PC-9 (cell line): ENCODE measurements around the gene HPN. TPM values are rescaled to one million over a fixed set of nuclear protein-coding genes. Genes with fewer than 3 reads are reported as not detected.

Experiments used
- BruUV-seq: library from RNA; stranded (reverse); fragments of 400-500 nt; replicated peaks from 2 replicates; lab custom pipeline; 2021; lab: Mats Ljungman, UMichigan
- CTCF ChIA-PET: fragments of 300-600 bp; sonication (Branson Sonifier 250); formaldehyde crosslinking; loops from one replicate; lab custom pipeline; 2022; ENCODE audit warnings: antibody characterized with exemption; lab: Charles Lee
- POLR2A ChIA-PET: fragments of 300-600 bp; sonication (Branson Sonifier 250); formaldehyde crosslinking; loops from one replicate; lab custom pipeline; 2022; ENCODE audit warnings: antibody characterized with exemption; ENCODE audit not compliant: unreplicated experiment; lab: Charles Lee
- DNase-seq, 2 experiments: peaks; one replicate each; pipeline versions ENCODE4 v3.0.0 to v3.0.0-alpha.2; 2015 to 2022; ENCODE audit warnings: mixed read lengths in 1 of 2
- H2AFZ ChIP-seq: fragments of 200-600 bp; sonication (generic); 2 replicates; pipeline ENCODE4 v1.8.1; 2017; ENCODE audit warnings: antibody characterized with exemption
- H3F3A ChIP-seq: fragments of 200-600 bp; sonication (generic); 2 replicates; pipeline ENCODE4 v1.8.1; 2017; ENCODE audit warnings: antibody characterized with exemption, mild to moderate bottlenecking, low read depth; ENCODE audit not compliant: insufficient read depth
- H3K27ac ChIP-seq: fragments of 200-600 bp; sonication (generic); 2 replicates; pipeline ENCODE4 v1.6.1; 2016; ENCODE audit warnings: mixed run types
- H3K27me3 ChIP-seq: fragments of 200-600 bp; sonication (generic); 2 replicates; pipeline ENCODE4 v1.6.1; 2016; ENCODE audit warnings: low read depth, mixed run types; ENCODE audit not compliant: insufficient read depth
- H3K36me3 ChIP-seq: fragments of 200-600 bp; sonication (generic); 2 replicates; pipeline ENCODE4 v1.6.1; 2016; ENCODE audit warnings: low read depth, mixed run types
- H3K4me1 ChIP-seq: fragments of 200-600 bp; sonication (generic); replicated peaks from 2 replicates; pipeline ENCODE4 v1.6.1; 2016; ENCODE audit warnings: mixed run types; ENCODE audit not compliant: insufficient read depth
- H3K4me2 ChIP-seq: fragments of 200-600 bp; sonication (generic); 2 replicates; pipeline ENCODE4 v1.6.1; 2017; ENCODE audit warnings: mixed run types
- H3K4me3 ChIP-seq: fragments of 200-600 bp; sonication (generic); 2 replicates; pipeline ENCODE4 v1.6.1; 2016; ENCODE audit warnings: mixed run types
- H3K79me2 ChIP-seq: fragments of 200-600 bp; sonication (generic); 2 replicates; pipeline ENCODE4 v1.6.1; 2017; ENCODE audit warnings: low read depth, mixed run types
- H3K9me2 ChIP-seq: fragments of 200-600 bp; sonication (generic); 2 replicates; pipeline ENCODE4 v1.8.1; 2017; ENCODE audit warnings: mild to moderate bottlenecking; ENCODE audit not compliant: insufficient read depth
- H3K9me3 ChIP-seq: fragments of 200-600 bp; sonication (generic); 2 replicates; pipeline ENCODE4 v1.8.1; 2016; ENCODE audit warnings: low read depth; ENCODE audit not compliant: insufficient read depth
- H4K20me1 ChIP-seq: fragments of 200-600 bp; sonication (generic); 2 replicates; pipeline ENCODE4 v1.8.1; 2017; ENCODE audit not compliant: insufficient read depth
- EZH2 ChIP-seq: fragments of 200-600 bp; sonication (generic); IDR thresholded peaks from 2 replicates; pipeline ENCODE4 v1.8.0; 2017; ENCODE audit warnings: antibody characterized with exemption, low read depth
- intact Hi-C: fragments of 100-400 bp; cut with micrococcal nuclease; formaldehyde crosslinking; loops from one replicate; pipeline ENCODE4 v1.10.0; 2022; ENCODE audit not compliant: unreplicated experiment
- total RNA-seq: library from RNA; stranded (reverse); gene quantifications from 2 replicates; pipeline ENCODE4 v1.2.3, GENCODE V29; 2021
- TF ChIP-seq, protein P1 (sequence below): fragments of 200-600 bp; sonication (generic); conservative IDR thresholded peaks from 2 replicates; pipeline ENCODE4 v1.6.1; 2017; ENCODE audit warnings: mixed run types, antibody characterized with exemption, mild to moderate bottlenecking, moderate library complexity

Gene HPN
- total RNA-seq, 1 experiment from 2014 or later = 12.3 TPM

GRCh38 chr19:35081201-35081600 is 39.7 kb downstream of the HPN start:
- Histone ChIP-seq H3K27ac (no peak overlapping the region), H2AFZ (no peak overlapping the region), H3K36me3 (no peaks in the 10 kb centered on the region), H3K9me3 (no peaks in the 10 kb centered on the region), H3K79me2 (no peaks in the 10 kb centered on the region), H4K20me1 (no peaks in the 10 kb centered on the region), H3K4me1 (no peaks in the 10 kb centered on the region), H3K4me3 (no peak overlapping the region), H3K9me2 (no peaks in the 10 kb centered on the region), H3K27me3 (peaks cover 5% of the 10 kb centered on the region; the same call in 1 of the 2 replicates), H3K4me2 (no peak overlapping the region), H3F3A (no peaks in the 10 kb centered on the region)
- no TSS peak for BruUV-seq
- POLR2A ChIA-PET = no interaction called here
- CTCF ChIA-PET = interaction anchor here (0.6 kb wide), 1 partner anchor 154 kb away, joined by 5 read pairs; no protein-coding TSS in a partner anchor
- intact Hi-C loops = no loop called here
- DNase-seq = no peak
- TF ChIP-seq, protein P1, sequence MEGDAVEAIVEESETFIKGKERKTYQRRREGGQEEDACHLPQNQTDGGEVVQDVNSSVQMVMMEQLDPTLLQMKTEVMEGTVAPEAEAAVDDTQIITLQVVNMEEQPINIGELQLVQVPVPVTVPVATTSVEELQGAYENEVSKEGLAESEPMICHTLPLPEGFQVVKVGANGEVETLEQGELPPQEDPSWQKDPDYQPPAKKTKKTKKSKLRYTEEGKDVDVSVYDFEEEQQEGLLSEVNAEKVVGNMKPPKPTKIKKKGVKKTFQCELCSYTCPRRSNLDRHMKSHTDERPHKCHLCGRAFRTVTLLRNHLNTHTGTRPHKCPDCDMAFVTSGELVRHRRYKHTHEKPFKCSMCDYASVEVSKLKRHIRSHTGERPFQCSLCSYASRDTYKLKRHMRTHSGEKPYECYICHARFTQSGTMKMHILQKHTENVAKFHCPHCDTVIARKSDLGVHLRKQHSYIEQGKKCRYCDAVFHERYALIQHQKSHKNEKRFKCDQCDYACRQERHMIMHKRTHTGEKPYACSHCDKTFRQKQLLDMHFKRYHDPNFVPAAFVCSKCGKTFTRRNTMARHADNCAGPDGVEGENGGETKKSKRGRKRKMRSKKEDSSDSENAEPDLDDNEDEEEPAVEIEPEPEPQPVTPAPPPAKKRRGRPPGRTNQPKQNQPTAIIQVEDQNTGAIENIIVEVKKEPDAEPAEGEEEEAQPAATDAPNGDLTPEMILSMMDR = no peak
- no peak for TF ChIP-seq EZH2

DNA sequence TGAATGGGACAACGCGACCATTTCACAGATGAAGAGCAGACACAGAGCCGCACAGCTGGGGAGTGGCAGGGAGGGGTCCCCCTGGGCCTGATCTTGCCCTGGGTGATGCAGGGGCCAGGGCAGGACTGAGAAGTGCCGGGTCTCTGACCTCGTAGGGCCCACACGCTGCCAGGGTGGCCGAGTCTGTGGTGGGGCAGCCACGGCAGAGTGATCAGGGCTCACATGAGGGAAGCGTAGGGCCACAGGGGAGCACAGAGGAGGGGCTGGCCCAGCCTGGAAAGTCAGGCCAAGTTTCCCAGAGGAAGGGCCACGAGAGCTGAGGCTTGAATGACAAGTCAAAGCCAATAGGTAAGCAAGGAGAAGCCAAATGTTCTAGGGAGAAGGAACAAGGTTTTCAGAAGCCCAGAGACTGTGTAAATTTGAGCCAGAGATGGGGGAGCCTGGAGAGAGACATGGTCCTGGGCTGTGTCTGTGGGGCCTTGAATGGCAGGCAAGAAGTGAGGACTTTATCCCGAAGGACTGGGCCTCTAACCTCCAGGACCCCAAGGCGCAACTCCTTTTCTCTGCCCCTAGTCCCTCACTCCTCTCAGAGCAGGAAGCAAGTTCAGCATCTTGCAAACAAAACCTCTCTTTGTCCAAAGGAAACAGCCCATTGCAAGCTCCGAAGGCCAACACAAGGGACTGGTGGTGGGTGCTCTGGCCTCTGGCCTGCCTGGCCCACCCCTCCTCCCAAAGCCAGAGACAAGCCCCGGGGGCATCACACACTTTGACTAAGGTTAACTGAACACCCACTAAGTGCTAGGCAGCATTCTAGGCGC is 42.4 kb downstream of the HPN start:
- POLR2A ChIA-PET = no interaction called here

DNA sequence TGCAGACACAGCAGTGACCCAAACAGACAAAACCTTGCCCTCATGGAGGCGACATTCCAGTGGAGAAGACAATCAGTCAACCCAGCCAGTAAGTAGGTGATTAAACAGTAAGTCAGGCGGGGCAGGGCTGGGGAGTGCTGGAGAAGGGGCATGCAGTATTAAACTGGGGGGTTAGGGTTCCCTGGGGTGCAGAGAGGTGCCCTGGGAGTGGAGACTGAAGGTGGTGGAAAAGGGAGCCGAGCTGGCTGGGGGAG is 42.9 kb downstream of the HPN start:
- H3K27me3 ChIP-seq = no peaks in the 10 kb centered on the region
- intact Hi-C loops = no loop called here
- no peaks in the 10 kb centered on the region for H3K79me2 ChIP-seq
- H3K4me1 ChIP-seq = 0 out of 2 replicates have a peak, but pooled peaks cover 4% of the 10 kb centered on the region
- ChIA-PET POLR2A (no interaction called here), CTCF (no interaction called here)
- H3K4me3 ChIP-seq = no peak overlapping the region
- H2AFZ ChIP-seq = no peak overlapping the region
- no peaks in the 10 kb centered on the region for H3K36me3 ChIP-seq
- no peaks in the 10 kb centered on the region for H3K9me2 ChIP-seq
- BruUV-seq = no TSS peak
- H3K4me2 ChIP-seq = no peak overlapping the region
- no peaks in the 10 kb centered on the region for H3K9me3 ChIP-seq
- no peak for DNase-seq
- TF ChIP-seq EZH2 = no peak
- TF ChIP-seq, protein P1 = no peak
- H4K20me1 ChIP-seq = no peaks in the 10 kb centered on the region
- H3K27ac ChIP-seq = no peak overlapping the region
- no peaks in the 10 kb centered on the region for H3F3A ChIP-seq

More for the DNA sequence above, 42.4 kb downstream of the HPN start:
- Histone ChIP-seq H3K36me3 (no peaks in the 10 kb centered on the region), H3K9me3 (no peaks in the 10 kb centered on the region), H3K4me2 (no peak overlapping the region), H3K4me1 (0 out of 2 replicates have a peak, but pooled peaks cover 3% of the 10 kb centered on the region), H3K27me3 (no peaks in the 10 kb centered on the region; the same call in 1 of the 2 replicates), H4K20me1 (no peaks in the 10 kb centered on the region), H3K27ac (no peak overlapping the region), H3K9me2 (no peaks in the 10 kb centered on the region), H2AFZ (no peak overlapping the region), H3K79me2 (no peaks in the 10 kb centered on the region), H3K4me3 (no peak overlapping the region), H3F3A (no peaks in the 10 kb centered on the region)
- BruUV-seq = no TSS peak
- DNase-seq = no peak
- intact Hi-C loops = no loop called here
- TF ChIP-seq, protein P1 = no peak
- TF ChIP-seq EZH2 = no peak
- CTCF ChIA-PET = no interaction called here
